Osteocyte (in vitro differentiated cells): ENCODE measurements around the gene HECW1. TPM values are rescaled to one million over a fixed set of nuclear protein-coding genes. Genes with fewer than 3 reads are reported as not detected.

ENCODE experiments used
- DNase-seq: peaks from one replicate; pipeline ENCODE4 v3.0.0; 2021; ENCODE audit warnings: mixed read lengths; ENCODE audit not compliant: unreplicated experiment; ENCODE audit errors: extremely low spot score
- H3K27ac Mint-ChIP-seq: one replicate; pipeline ENCODE4 v1.8.0; 2021; ENCODE audit warnings: mild to moderate bottlenecking, mixed read lengths; ENCODE audit not compliant: unreplicated experiment
- H3K27me3 Mint-ChIP-seq: one replicate; pipeline ENCODE4 v1.8.0; 2021; ENCODE audit warnings: mixed read lengths; ENCODE audit not compliant: unreplicated experiment
- H3K36me3 Mint-ChIP-seq: one replicate; pipeline ENCODE4 v1.8.0; 2021; ENCODE audit warnings: mixed read lengths; ENCODE audit not compliant: unreplicated experiment
- H3K4me1 Mint-ChIP-seq: one replicate; pipeline ENCODE4 v1.8.0; 2021; ENCODE audit warnings: mixed read lengths; ENCODE audit not compliant: unreplicated experiment
- H3K4me3 Mint-ChIP-seq: one replicate; pipeline ENCODE4 v1.8.0; 2021; ENCODE audit warnings: mild to moderate bottlenecking, moderate library complexity, mixed read lengths; ENCODE audit not compliant: unreplicated experiment
- H3K9me3 Mint-ChIP-seq: one replicate; pipeline ENCODE4 v1.8.0; 2021; ENCODE audit warnings: mixed read lengths; ENCODE audit not compliant: unreplicated experiment
- CTCF ChIP-seq: fragments of 200-600 bp; sonication (generic); IDR thresholded peaks from 2 replicates; pipeline ENCODE4 v1.5.0; 2021; ENCODE audit warnings: antibody characterized with exemption, mild to moderate bottlenecking, moderate library complexity
- total RNA-seq: library from RNA; stranded (reverse); gene quantifications from 2 replicates; pipeline ENCODE4 v1.2.1, GENCODE V29; 2021

The HECW1 gene
- total RNA-seq, 1 donor from 2014 or later = 0.16 TPM

DNA sequence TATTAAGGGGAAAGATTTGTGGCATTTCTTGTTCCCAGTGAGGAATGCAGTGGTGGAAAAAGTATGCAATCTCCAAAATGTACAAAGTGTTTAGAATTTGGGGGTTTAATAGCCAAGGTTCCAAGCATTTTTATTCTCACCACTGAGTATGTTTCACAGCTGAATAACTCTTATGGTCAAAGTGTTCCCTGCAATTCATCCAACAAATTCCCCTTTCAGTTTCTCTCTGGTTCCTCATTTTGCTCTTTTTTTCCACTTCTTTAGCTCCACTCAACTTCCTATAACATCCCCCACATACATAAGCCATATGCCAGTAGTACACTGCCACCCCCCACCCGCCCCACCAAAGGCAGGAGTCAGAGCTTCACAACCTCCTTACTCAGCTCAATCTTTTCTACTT lies 4.6 kb downstream of the HECW1 start:
- Mint-ChIP-seq H3K27ac (peak overlapping the region; percentile 16), H3K4me3 (no peak overlapping the region), H3K27me3 (peaks cover 43% of the 10 kb centered on the region), H3K9me3 (no peaks in the 10 kb centered on the region), H3K36me3 (no peaks in the 10 kb centered on the region), H3K4me1 (peaks cover 17% of the 10 kb centered on the region)
- no peak for DNase-seq
- no peak for TF ChIP-seq CTCF

DNA sequence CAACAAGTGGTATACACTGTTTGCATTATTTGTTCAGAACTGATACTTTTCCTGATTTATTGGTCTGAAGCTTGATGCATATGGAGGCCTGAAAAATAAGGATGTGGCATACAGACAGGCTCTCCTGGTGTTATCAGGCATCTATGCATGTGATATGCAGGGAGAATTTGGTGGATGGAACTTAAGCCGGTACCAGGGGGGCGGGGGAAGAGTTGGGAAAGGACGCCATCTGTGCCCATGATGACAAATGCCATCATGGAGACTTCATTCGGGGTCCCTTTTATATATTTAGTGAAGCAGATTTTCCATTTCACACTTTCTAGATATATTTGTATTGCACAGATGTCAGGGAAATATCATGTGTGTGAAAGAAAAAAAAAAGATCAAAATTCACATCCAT lies 5.4 kb downstream of the HECW1 start:
- Mint-ChIP-seq H3K27me3 (peaks cover 42% of the 10 kb centered on the region), H3K4me1 (peaks cover 15% of the 10 kb centered on the region), H3K36me3 (no peaks in the 10 kb centered on the region), H3K9me3 (no peaks in the 10 kb centered on the region), H3K4me3 (no peak overlapping the region), H3K27ac (no peak overlapping the region)
- DNase-seq = no peak
- TF ChIP-seq CTCF = no peak

DNA sequence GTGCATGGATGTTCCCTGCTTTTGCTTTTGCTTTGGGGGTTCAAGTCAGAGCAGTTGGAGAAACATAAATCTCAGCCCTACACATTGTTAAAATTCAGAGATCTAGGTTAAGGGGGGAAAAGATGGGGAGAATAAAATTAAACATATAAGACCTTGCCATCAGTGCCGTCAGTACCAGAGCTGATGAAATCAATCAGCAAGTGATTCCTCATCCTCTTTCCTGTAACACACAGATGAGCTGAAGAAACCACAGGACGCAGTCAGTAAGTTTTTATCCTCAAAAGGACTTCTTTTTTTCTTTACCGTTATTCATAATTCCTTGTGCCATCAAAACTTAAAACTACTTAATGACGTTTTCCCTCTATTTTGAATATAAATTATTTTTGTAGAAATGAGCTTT lies 5.9 kb downstream of the HECW1 start:
- peaks cover 15% of the 10 kb centered on the region for H3K4me1 Mint-ChIP-seq
- no peaks in the 10 kb centered on the region for H3K9me3 Mint-ChIP-seq
- no peak overlapping the region for H3K4me3 Mint-ChIP-seq
- no peak for TF ChIP-seq CTCF
- no peak for DNase-seq
- H3K36me3 Mint-ChIP-seq = no peaks in the 10 kb centered on the region
- H3K27me3 Mint-ChIP-seq = peaks cover 42% of the 10 kb centered on the region
- no peak overlapping the region for H3K27ac Mint-ChIP-seq

DNA sequence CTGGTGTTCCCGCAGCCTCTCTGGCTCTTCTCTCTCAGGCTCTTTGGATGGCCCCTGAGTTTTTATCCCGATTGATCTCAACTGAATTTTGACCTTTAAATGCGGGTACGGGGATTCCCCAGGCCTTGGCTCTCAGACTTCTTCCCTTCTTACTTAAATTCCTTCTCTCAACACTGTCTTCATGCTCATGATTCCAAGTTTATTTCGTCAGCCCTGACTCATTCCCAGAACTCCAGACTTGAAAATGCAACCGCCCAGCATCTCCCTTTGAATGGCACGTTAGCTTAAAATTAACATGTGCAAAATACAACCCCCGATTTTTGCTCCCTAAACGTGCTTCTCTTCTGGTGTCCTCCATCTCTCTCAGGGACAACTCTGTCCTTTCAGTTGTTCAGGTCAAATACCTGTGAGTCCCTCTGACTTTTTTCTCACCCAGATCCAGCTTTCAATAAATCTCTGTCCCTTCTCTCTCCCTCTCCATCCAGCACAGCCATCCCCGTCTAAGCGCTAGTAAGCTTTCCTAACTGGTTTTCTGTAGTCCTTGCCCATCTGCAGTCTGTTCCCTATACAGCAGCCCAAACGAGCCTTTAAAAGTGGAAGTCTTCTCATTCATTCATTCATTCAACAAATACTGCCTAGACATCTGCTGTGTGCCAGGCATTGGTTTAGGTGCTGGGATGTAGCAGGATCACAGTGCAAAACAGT lies 7.1 kb downstream of the HECW1 start:
- Mint-ChIP-seq H3K4me1 (peaks cover 4% of the 10 kb centered on the region), H3K36me3 (no peaks in the 10 kb centered on the region), H3K27me3 (peaks cover 37% of the 10 kb centered on the region), H3K4me3 (no peak overlapping the region), H3K9me3 (no peaks in the 10 kb centered on the region), H3K27ac (no peak overlapping the region)
- no peak for TF ChIP-seq CTCF
- no peak for DNase-seq

DNA sequence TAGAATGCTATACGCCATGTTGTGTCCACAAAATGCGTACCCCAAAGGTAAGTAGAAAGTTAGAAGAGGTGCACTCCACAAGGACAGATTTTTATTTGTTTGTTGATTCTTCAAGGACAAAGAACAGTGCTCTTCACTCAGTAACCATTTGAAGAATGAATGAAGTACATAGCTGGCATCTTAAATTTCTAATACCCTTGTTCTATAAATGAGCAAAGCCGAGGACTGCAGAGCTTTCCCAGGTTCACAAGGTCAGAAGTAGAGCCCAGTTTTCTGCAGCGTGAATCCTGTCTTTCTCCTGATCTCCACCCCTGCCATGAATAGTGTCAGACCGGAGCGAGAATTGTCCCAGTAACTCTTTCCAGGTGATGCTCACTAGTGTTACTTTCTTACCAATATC lies 9.5 kb downstream of the HECW1 start:
- H3K4me3 Mint-ChIP-seq = no peak overlapping the region
- peaks cover 3% of the 10 kb centered on the region for H3K4me1 Mint-ChIP-seq
- DNase-seq = no peak
- H3K36me3 Mint-ChIP-seq = no peaks in the 10 kb centered on the region
- H3K9me3 Mint-ChIP-seq = no peaks in the 10 kb centered on the region
- H3K27me3 Mint-ChIP-seq = peaks cover 18% of the 10 kb centered on the region
- no peak for TF ChIP-seq CTCF
- no peak overlapping the region for H3K27ac Mint-ChIP-seq
